GM23338 (cell line): ENCODE results near the gene SREBF2. TPM values are rescaled to one million over a fixed set of nuclear protein-coding genes. Genes with fewer than 3 reads are reported as not detected.
A peak's percentile ranks its signal among the peaks of the same experiment; 100 is the strongest.

ENCODE experiments used
- ATAC-seq: fragments of 200-7000 bp; cut with Tn5 transposase; 3 replicates; pipeline ENCODE4 v1.9.1; 2020
- DNase-seq: peaks from one replicate; pipeline ENCODE4 v3.0.0-alpha.2; 2015; ENCODE audit warnings: low spot score
- H2AFZ ChIP-seq: fragments of 200-600 bp; sonication (generic); 2 replicates; pipeline ENCODE4 v1.8.0; 2016; ENCODE audit warnings: antibody characterized with exemption, mild to moderate bottlenecking, moderate library complexity
- H3F3A ChIP-seq: fragments of 200-600 bp; sonication (generic); replicated peaks from 2 replicates; pipeline ENCODE4 v1.8.0; 2017; ENCODE audit warnings: antibody characterized with exemption, mixed run types, low read depth
- H3K27ac ChIP-seq: fragments of 200-600 bp; sonication (generic); 2 replicates; pipeline ENCODE4 v1.6.1; 2016; ENCODE audit warnings: low read depth
- H3K27me3 ChIP-seq: fragments of 200-600 bp; sonication (generic); 2 replicates; pipeline ENCODE4 v1.8.0; 2016; ENCODE audit warnings: mild to moderate bottlenecking, mixed run types, moderate library complexity; ENCODE audit not compliant: insufficient read depth
- H3K36me3 ChIP-seq: fragments of 200-600 bp; sonication (generic); 2 replicates; pipeline ENCODE4 v1.8.0; 2016; ENCODE audit warnings: mild to moderate bottlenecking; ENCODE audit not compliant: insufficient read depth
- H3K4me1 ChIP-seq: fragments of 200-600 bp; sonication (generic); 2 replicates; pipeline ENCODE4 v1.8.0; 2016; ENCODE audit warnings: mild to moderate bottlenecking, moderate library complexity; ENCODE audit not compliant: insufficient read depth
- H3K4me2 ChIP-seq: fragments of 200-600 bp; sonication (generic); 2 replicates; pipeline ENCODE4 v1.7.1; 2017; ENCODE audit warnings: mixed run types
- H3K4me3 ChIP-seq: fragments of 200-600 bp; sonication (generic); 2 replicates; pipeline ENCODE4 v1.6.1; 2016; ENCODE audit warnings: mixed run types
- H3K79me2 ChIP-seq: fragments of 200-600 bp; sonication (generic); replicated peaks from 2 replicates; pipeline ENCODE4 v1.8.0; 2017; ENCODE audit warnings: mild to moderate bottlenecking; ENCODE audit not compliant: insufficient read depth
- H3K9me2 ChIP-seq: fragments of 200-600 bp; sonication (generic); 2 replicates; pipeline ENCODE4 v1.8.0; 2017; ENCODE audit not compliant: insufficient read depth
- H4K20me1 ChIP-seq: fragments of 200-600 bp; sonication (generic); replicated peaks from 2 replicates; pipeline ENCODE4 v1.8.0; 2017; ENCODE audit warnings: mild to moderate bottlenecking; ENCODE audit not compliant: insufficient read depth
- H3K27ac Mint-ChIP-seq: 2 replicates; pipeline ENCODE4 v1.8.0; 2020; ENCODE audit warnings: inconsistent platforms, mild to moderate bottlenecking, moderate library complexity, mixed read lengths
- H3K27me3 Mint-ChIP-seq: 3 replicates; pipeline ENCODE4 v1.8.0; 2022; ENCODE audit warnings: low read depth, mild to moderate bottlenecking, moderate library complexity, mixed read lengths, inconsistent platforms; ENCODE audit not compliant: insufficient read depth, poor library complexity
- H3K36me3 Mint-ChIP-seq: 3 replicates; pipeline ENCODE4 v1.8.0; 2021; ENCODE audit warnings: low read depth, mild to moderate bottlenecking, inconsistent platforms, moderate library complexity, mixed read lengths
- H3K4me1 Mint-ChIP-seq: 3 replicates; pipeline ENCODE4 v1.8.0; 2020; ENCODE audit warnings: mild to moderate bottlenecking, inconsistent platforms, mixed read lengths
- H3K4me3 Mint-ChIP-seq: 3 replicates; pipeline ENCODE4 v1.8.0; 2021; ENCODE audit warnings: moderate library complexity, mild to moderate bottlenecking, inconsistent platforms, mixed read lengths
- H3K9me3 Mint-ChIP-seq: 3 replicates; pipeline ENCODE4 v1.8.0; 2020; ENCODE audit warnings: moderate library complexity, mild to moderate bottlenecking, inconsistent platforms, mixed read lengths
- CREB1 ChIP-seq: fragments of 250-450 bp; sonication (Bioruptor Pico); IDR thresholded peaks from 2 replicates; pipeline ENCODE4 v1.5.0; 2020; ENCODE audit warnings: low read depth, mild to moderate bottlenecking, moderate library complexity
- EZH2 ChIP-seq: fragments of 200-600 bp; sonication (generic); IDR thresholded peaks from one replicate; pipeline ENCODE4 v1.8.0; 2017; ENCODE audit warnings: antibody characterized with exemption, mild to moderate bottlenecking, low read depth; ENCODE audit not compliant: unreplicated experiment
- EZH2phosphoT487 ChIP-seq: fragments of 200-600 bp; sonication (generic); IDR thresholded peaks from one replicate; pipeline ENCODE4 v1.8.1; 2018; ENCODE audit warnings: antibody characterized with exemption; ENCODE audit not compliant: unreplicated experiment
- ZNF114 ChIP-seq: fragments of 250-450 bp; sonication (Bioruptor Pico); IDR thresholded peaks from 2 replicates; pipeline ENCODE4 v1.5.0; 2020; ENCODE audit warnings: mild to moderate bottlenecking, moderate library complexity
- ZNF331 ChIP-seq: fragments of 250-450 bp; sonication (Bioruptor Pico); IDR thresholded peaks from 2 replicates; pipeline ENCODE4 v1.5.0; 2020; ENCODE audit warnings: low read depth, mild to moderate bottlenecking, moderate library complexity
- polyA plus RNA-seq: library from polyadenylated mRNA; unstranded; fragments of >200 nt; fragmentation: Nextera tagmentation; extraction: Ambion mirVana; gene quantifications from 2 replicates; pipeline ENCODE4 v1.2.1, GENCODE V29; 2016
- total RNA-seq: library from RNA; depleted of rRNA; stranded (reverse); fragments of >200 nt; shearing (Covaris generic); gene quantifications from 2 replicates; pipeline ENCODE4 v1.2.3, GENCODE V29; 2014
- TF ChIP-seq, protein P1 (sequence below), 2 experiments: fragments of 200-600 bp in 1 of 2; sonication (generic) in 1 of 2; conservative IDR thresholded peaks; 2 replicates each; pipeline versions ENCODE4 v1.5.1 to v1.6.1; 2016 to 2017; ENCODE audit warnings: antibody characterized with exemption in 2 of 2, low read depth in 2 of 2, mild to moderate bottlenecking in 2 of 2, moderate library complexity in 1 of 2
- TF ChIP-seq, protein P2 (sequence below): IDR thresholded peaks from 2 replicates; pipeline ENCODE4 v1.6.1; 2016; ENCODE audit warnings: antibody characterized with exemption
- TF ChIP-seq, protein P3 (sequence below): IDR thresholded peaks from one replicate; pipeline ENCODE4 v1.6.1; 2018; ENCODE audit warnings: antibody characterized with exemption; ENCODE audit not compliant: unreplicated experiment

SREBF2 gene
- total and polyA plus RNA-seq, 2 experiments from 2014 or later, result 48.7 to 163 TPM

DNA sequence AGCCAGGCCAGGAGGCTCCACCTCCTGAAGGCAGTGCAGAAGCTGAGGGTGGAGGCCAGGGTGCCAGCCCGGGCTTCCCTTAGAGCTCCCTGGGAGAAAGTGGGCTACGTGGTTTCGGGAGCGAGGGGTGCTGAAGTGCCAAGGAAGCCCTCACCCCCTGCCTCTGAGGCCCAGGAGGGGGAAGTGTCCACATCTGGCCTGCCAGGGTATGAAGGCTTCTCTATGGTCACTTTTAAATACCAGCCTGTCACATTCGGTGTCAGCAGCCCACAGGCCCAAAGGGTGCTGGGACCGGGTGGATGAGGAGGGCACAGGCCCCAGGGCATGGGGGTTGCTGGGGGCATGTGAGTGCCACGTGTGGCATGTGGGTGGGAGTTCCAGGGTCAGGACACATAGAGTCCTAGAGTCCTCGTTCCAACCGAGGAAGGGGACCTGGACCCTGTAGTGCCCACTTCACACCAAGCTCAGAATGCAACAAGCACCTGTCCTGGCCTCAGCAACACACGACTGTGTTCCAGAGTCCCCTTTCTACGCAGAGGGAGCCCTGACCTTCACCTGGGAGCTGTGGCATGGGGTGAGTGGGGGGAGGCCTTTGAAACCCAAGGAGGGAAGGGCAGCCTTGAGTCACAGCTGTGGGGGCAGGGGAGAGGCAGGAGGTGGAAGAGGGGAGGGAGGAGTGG is 80.3 kb downstream of the SREBF2 start:
- Mint-ChIP-seq H3K9me3 (peaks cover 6% of the 10 kb centered on the region), H3K4me1 (peaks cover 22% of the 10 kb centered on the region), H3K36me3 (no peaks in the 10 kb centered on the region; the same call in 2 of the 3 replicates), H3K27ac (no peak overlapping the region), H3K27me3 (peaks cover 84% of the 10 kb centered on the region), H3K4me3 (peak overlapping the region; percentile 52)
- Histone ChIP-seq H4K20me1 (peaks cover 4% of the 10 kb centered on the region), H3K4me3 (no peak overlapping the region), H3K27ac (no peak overlapping the region), H3K4me1 (peaks cover 13% of the 10 kb centered on the region; the same call in 1 of the 2 replicates), H3K79me2 (no peaks in the 10 kb centered on the region), H3F3A (peaks cover 15% of the 10 kb centered on the region), H3K9me2 (no peaks in the 10 kb centered on the region), H3K27me3 (peaks cover 100% of the 10 kb centered on the region), H3K4me2 (peak overlapping the region; percentile 60), H2AFZ (no peak overlapping the region), H3K36me3 (no peaks in the 10 kb centered on the region)
- TF ChIP-seq, protein P1, sequence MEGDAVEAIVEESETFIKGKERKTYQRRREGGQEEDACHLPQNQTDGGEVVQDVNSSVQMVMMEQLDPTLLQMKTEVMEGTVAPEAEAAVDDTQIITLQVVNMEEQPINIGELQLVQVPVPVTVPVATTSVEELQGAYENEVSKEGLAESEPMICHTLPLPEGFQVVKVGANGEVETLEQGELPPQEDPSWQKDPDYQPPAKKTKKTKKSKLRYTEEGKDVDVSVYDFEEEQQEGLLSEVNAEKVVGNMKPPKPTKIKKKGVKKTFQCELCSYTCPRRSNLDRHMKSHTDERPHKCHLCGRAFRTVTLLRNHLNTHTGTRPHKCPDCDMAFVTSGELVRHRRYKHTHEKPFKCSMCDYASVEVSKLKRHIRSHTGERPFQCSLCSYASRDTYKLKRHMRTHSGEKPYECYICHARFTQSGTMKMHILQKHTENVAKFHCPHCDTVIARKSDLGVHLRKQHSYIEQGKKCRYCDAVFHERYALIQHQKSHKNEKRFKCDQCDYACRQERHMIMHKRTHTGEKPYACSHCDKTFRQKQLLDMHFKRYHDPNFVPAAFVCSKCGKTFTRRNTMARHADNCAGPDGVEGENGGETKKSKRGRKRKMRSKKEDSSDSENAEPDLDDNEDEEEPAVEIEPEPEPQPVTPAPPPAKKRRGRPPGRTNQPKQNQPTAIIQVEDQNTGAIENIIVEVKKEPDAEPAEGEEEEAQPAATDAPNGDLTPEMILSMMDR (conservative IDR thresholded peaks at IDR 0.05; ENCODE audit: low read depth in 2 of 2), result no peak
- peak; percentile 78 for TF ChIP-seq EZH2
- no peak for ATAC-seq
- no peak for DNase-seq

DNA sequence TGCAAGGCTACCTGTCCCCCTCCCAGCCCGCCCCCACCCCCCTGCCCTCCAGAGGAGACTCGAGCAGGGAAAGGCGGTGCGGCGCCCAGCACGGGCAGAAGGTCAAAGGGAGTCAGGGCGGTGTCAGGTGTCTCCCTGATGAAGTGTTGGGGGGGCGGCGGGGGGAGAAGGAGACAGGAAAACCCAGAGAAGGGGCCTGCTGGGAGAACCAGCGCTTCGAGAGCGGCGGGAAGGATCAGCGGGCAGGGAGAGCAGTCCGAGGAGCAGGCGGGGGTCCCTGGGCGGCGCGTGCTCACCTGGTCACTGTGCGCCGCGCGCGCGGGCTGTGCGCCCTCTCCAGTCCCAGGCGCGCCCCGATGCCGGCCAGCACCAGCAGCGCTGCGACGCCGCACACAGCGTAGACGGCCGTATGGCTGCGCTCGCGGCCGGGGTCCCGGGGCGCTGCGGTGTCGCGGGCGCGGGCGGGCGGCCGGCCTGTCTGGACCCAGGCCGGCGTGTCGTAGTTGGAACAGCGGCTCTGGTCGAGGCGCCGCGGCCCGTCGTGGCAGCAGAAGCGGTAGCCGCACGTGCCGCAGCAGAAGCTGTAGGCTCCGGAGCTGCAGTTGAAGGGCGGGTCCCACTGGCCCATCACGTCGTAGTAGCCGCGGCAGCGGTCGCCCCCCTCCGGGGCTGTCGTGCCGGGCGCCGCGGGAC is 81.1 kb downstream of the SREBF2 start:
- Histone ChIP-seq H3K27ac (no peak overlapping the region), H3K79me2 (no peaks in the 10 kb centered on the region), H3K4me3 (peak overlapping the region; percentile 41; the same call in 1 of the 2 replicates), H3K4me2 (peak overlapping the region; percentile 66; the same call in 1 of the 2 replicates), H3K4me1 (peaks cover 14% of the 10 kb centered on the region; the same call in 1 of the 2 replicates), H4K20me1 (peaks cover 3% of the 10 kb centered on the region), H3K36me3 (no peaks in the 10 kb centered on the region), H2AFZ (no peak overlapping the region), H3K27me3 (peaks cover 100% of the 10 kb centered on the region), H3F3A (peaks cover 7% of the 10 kb centered on the region), H3K9me2 (no peaks in the 10 kb centered on the region)
- peak; percentile 84 for DNase-seq
- Mint-ChIP-seq H3K4me1 (peaks cover 18% of the 10 kb centered on the region), H3K4me3 (peak overlapping the region; percentile 51; the same call in 2 of the 3 replicates), H3K27me3 (peaks cover 86% of the 10 kb centered on the region), H3K27ac (no peak overlapping the region), H3K9me3 (peaks cover 6% of the 10 kb centered on the region), H3K36me3 (no peaks in the 10 kb centered on the region; the same call in 2 of the 3 replicates)
- ATAC-seq, result peak; percentile 42
- peak; percentile 69 for TF ChIP-seq EZH2
- TF ChIP-seq, protein P2, sequence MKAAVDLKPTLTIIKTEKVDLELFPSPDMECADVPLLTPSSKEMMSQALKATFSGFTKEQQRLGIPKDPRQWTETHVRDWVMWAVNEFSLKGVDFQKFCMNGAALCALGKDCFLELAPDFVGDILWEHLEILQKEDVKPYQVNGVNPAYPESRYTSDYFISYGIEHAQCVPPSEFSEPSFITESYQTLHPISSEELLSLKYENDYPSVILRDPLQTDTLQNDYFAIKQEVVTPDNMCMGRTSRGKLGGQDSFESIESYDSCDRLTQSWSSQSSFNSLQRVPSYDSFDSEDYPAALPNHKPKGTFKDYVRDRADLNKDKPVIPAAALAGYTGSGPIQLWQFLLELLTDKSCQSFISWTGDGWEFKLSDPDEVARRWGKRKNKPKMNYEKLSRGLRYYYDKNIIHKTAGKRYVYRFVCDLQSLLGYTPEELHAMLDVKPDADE, result no peak
- TF ChIP-seq, protein P3, sequence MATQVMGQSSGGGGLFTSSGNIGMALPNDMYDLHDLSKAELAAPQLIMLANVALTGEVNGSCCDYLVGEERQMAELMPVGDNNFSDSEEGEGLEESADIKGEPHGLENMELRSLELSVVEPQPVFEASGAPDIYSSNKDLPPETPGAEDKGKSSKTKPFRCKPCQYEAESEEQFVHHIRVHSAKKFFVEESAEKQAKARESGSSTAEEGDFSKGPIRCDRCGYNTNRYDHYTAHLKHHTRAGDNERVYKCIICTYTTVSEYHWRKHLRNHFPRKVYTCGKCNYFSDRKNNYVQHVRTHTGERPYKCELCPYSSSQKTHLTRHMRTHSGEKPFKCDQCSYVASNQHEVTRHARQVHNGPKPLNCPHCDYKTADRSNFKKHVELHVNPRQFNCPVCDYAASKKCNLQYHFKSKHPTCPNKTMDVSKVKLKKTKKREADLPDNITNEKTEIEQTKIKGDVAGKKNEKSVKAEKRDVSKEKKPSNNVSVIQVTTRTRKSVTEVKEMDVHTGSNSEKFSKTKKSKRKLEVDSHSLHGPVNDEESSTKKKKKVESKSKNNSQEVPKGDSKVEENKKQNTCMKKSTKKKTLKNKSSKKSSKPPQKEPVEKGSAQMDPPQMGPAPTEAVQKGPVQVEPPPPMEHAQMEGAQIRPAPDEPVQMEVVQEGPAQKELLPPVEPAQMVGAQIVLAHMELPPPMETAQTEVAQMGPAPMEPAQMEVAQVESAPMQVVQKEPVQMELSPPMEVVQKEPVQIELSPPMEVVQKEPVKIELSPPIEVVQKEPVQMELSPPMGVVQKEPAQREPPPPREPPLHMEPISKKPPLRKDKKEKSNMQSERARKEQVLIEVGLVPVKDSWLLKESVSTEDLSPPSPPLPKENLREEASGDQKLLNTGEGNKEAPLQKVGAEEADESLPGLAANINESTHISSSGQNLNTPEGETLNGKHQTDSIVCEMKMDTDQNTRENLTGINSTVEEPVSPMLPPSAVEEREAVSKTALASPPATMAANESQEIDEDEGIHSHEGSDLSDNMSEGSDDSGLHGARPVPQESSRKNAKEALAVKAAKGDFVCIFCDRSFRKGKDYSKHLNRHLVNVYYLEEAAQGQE, result no peak
- TF ChIP-seq ZNF114, result no peak
- TF ChIP-seq ZNF331, result no peak
- no peak for TF ChIP-seq EZH2phosphoT487
- peak; percentile 62 for TF ChIP-seq CREB1 (CRISPR knock-in tag)
- TF ChIP-seq, protein P1 (conservative IDR thresholded peaks at IDR 0.05; ENCODE audit: low read depth in 2 of 2), result 0 out of 4 replicates have a peak, but pooled peaks of 1 of the 2 experiments have one; percentile 5
